HG03064 (cell line): Measurements from ENCODE around the gene PSD4.

ENCODE experiments used
- ATAC-seq: cut with Tn5 transposase; IDR thresholded peaks from one replicate; pipeline ENCODE4 v1.9.1; 2021; ENCODE audit warnings: low read depth; ENCODE audit not compliant: unreplicated experiment

The PSD4 gene

GRCh38 chr2:113167115-113167932 lies 6.4 kb upstream of the PSD4 start:
- no peak for ATAC-seq

- no peak for ATAC-seq
These were observed 5.8 kb upstream of the PSD4 start for GRCh38 chr2:113167962-113168340.

- ATAC-seq: no peak
These were observed 4.7 kb upstream of the PSD4 start for GRCh38 chr2:113169002-113169530.

GRCh38 chr2:113169586-113169985 lies 4.2 kb upstream of the PSD4 start:
- no peak for ATAC-seq

- ATAC-seq: no peak
These were observed 2.3 kb upstream of the PSD4 start for GRCh38 chr2:113171334-113172075.

GRCh38 chr2:113172721-113173541 lies 840 bp upstream of the PSD4 start:
- no peak for ATAC-seq

GRCh38 chr2:113174376-113174750 lies 592 bp downstream of the PSD4 start:
- ATAC-seq: no peak

- peak; percentile 53 for ATAC-seq
These were observed 1.4 kb downstream of the PSD4 start for GRCh38 chr2:113175042-113175628.

- no peak for ATAC-seq
These were observed 2.2 kb downstream of the PSD4 start for GRCh38 chr2:113175736-113176695.

GRCh38 chr2:113176696-113177355 lies 3.1 kb downstream of the PSD4 start:
- no peak for ATAC-seq

- ATAC-seq: no peak
These were observed 4.4 kb downstream of the PSD4 start for GRCh38 chr2:113178069-113178746.

- ATAC-seq: no peak
These were observed 5.1 kb downstream of the PSD4 start for GRCh38 chr2:113178891-113179290.

- ATAC-seq: no peak
These were observed 5.8 kb downstream of the PSD4 start for GRCh38 chr2:113179446-113180045.

- no peak for ATAC-seq
These were observed 6.6 kb downstream of the PSD4 start for GRCh38 chr2:113180131-113180946.

GRCh38 chr2:113181258-113182051 lies 7.7 kb downstream of the PSD4 start:
- no peak for ATAC-seq
